LNCaP clone FGC (cell line): ENCODE data around the gene AGBL4.

ENCODE experiments used
- DNase-seq: peaks from one replicate; pipeline ENCODE4 v3.0.0-alpha.2; 2011; ENCODE audit warnings: low read depth
- H3K4me3 ChIP-seq: 2 replicates; pipeline ENCODE4 v1.5.1; 2011; ENCODE audit warnings: mild to moderate bottlenecking, low read depth, low read length, control low read depth
- CTCF ChIP-seq: IDR thresholded peaks from 2 replicates; pipeline ENCODE4 v1.5.1; 2012; ENCODE audit warnings: mild to moderate bottlenecking; ENCODE audit not compliant: control insufficient read depth, insufficient read depth; ENCODE audit errors: extremely low read depth

The AGBL4 gene

GRCh38 chr1:48661726-48662463, 1361.9 kb downstream of the AGBL4 start:
- TF ChIP-seq CTCF = no peak
- H3K4me3 ChIP-seq = no peak overlapping the region
- DNase-seq = peak; percentile 52

- no peak for TF ChIP-seq CTCF
Measured at GRCh38 chr1:48659801-48660200, 1364.0 kb downstream of the AGBL4 start.

GRCh38 chr1:48657413-48657812, 1366.3 kb downstream of the AGBL4 start:
- DNase-seq = no peak
- no peak for TF ChIP-seq CTCF
- no peak overlapping the region for H3K4me3 ChIP-seq

More at GRCh38 chr1:48659801-48660200, 1364.0 kb downstream of the AGBL4 start:
- no peak overlapping the region for H3K4me3 ChIP-seq
- DNase-seq = no peak

GRCh38 chr1:48654606-48655210, 1369.0 kb downstream of the AGBL4 start:
- H3K4me3 ChIP-seq = no peak overlapping the region
- DNase-seq = no peak

GRCh38 chr1:48652334-48652733, 1371.4 kb downstream of the AGBL4 start:
- no peak for DNase-seq
- TF ChIP-seq CTCF = no peak
- H3K4me3 ChIP-seq = no peak overlapping the region

More at GRCh38 chr1:48654606-48655210, 1369.0 kb downstream of the AGBL4 start:
- TF ChIP-seq CTCF = no peak

GRCh38 chr1:48649880-48650279, 1373.9 kb downstream of the AGBL4 start:
- no peak for DNase-seq
- TF ChIP-seq CTCF = no peak
- H3K4me3 ChIP-seq = no peak overlapping the region
